Type B pancreatic cell (in vitro differentiated cells): ENCODE data around the gene GPRIN2. TPM values are rescaled to one million over a fixed set of nuclear protein-coding genes. Genes with fewer than 3 reads are reported as not detected.

ENCODE experiments used
- DNase-seq: peaks from one replicate; pipeline ENCODE4 v3.0.0; 2021; ENCODE audit warnings: mixed read lengths; ENCODE audit not compliant: unreplicated experiment; ENCODE audit errors: extremely low spot score
- H3K27ac Mint-ChIP-seq: 2 replicates; pipeline ENCODE4 v1.8.0; 2021; ENCODE audit warnings: mild to moderate bottlenecking, mixed read lengths
- H3K27me3 Mint-ChIP-seq: 2 replicates; pipeline ENCODE4 v1.8.0; 2021; ENCODE audit warnings: mixed read lengths
- H3K36me3 Mint-ChIP-seq: 2 replicates; pipeline ENCODE4 v1.8.0; 2021; ENCODE audit warnings: mixed read lengths
- H3K4me1 Mint-ChIP-seq: one replicate; pipeline ENCODE4 v1.8.0; 2021; ENCODE audit warnings: mixed read lengths; ENCODE audit not compliant: unreplicated experiment
- H3K4me3 Mint-ChIP-seq: 2 replicates; pipeline ENCODE4 v1.8.0; 2021; ENCODE audit warnings: mild to moderate bottlenecking, mixed read lengths
- H3K9me3 Mint-ChIP-seq: 2 replicates; pipeline ENCODE4 v1.8.0; 2021; ENCODE audit warnings: mixed read lengths
- total RNA-seq: library from RNA; stranded (reverse); gene quantifications from 2 replicates; pipeline ENCODE4 v1.2.1, GENCODE V29; 2021; ENCODE audit warnings: low replicate concordance
- TF ChIP-seq, protein P1 (sequence below): fragments of 200-600 bp; sonication (generic); conservative IDR thresholded peaks from 2 replicates; pipeline ENCODE4 v1.5.0; 2021; ENCODE audit warnings: antibody characterized with exemption, mild to moderate bottlenecking

GPRIN2 gene
- total RNA-seq, 1 donor from 2014 or later = 7.0 TPM

GRCh38 chr10:46546591-46547540 is 9.6 kb downstream of the GPRIN2 start:
- peaks cover 4% of the 10 kb centered on the region for H3K4me1 Mint-ChIP-seq
- no peaks in the 10 kb centered on the region for H3K9me3 Mint-ChIP-seq
- no peak overlapping the region for H3K4me3 Mint-ChIP-seq
- TF ChIP-seq, protein P1, sequence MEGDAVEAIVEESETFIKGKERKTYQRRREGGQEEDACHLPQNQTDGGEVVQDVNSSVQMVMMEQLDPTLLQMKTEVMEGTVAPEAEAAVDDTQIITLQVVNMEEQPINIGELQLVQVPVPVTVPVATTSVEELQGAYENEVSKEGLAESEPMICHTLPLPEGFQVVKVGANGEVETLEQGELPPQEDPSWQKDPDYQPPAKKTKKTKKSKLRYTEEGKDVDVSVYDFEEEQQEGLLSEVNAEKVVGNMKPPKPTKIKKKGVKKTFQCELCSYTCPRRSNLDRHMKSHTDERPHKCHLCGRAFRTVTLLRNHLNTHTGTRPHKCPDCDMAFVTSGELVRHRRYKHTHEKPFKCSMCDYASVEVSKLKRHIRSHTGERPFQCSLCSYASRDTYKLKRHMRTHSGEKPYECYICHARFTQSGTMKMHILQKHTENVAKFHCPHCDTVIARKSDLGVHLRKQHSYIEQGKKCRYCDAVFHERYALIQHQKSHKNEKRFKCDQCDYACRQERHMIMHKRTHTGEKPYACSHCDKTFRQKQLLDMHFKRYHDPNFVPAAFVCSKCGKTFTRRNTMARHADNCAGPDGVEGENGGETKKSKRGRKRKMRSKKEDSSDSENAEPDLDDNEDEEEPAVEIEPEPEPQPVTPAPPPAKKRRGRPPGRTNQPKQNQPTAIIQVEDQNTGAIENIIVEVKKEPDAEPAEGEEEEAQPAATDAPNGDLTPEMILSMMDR = no peak
- H3K27ac Mint-ChIP-seq = no peak overlapping the region
- peaks cover 19% of the 10 kb centered on the region for H3K27me3 Mint-ChIP-seq
- no peaks in the 10 kb centered on the region for H3K36me3 Mint-ChIP-seq
- DNase-seq = peak; percentile 64

DNA sequence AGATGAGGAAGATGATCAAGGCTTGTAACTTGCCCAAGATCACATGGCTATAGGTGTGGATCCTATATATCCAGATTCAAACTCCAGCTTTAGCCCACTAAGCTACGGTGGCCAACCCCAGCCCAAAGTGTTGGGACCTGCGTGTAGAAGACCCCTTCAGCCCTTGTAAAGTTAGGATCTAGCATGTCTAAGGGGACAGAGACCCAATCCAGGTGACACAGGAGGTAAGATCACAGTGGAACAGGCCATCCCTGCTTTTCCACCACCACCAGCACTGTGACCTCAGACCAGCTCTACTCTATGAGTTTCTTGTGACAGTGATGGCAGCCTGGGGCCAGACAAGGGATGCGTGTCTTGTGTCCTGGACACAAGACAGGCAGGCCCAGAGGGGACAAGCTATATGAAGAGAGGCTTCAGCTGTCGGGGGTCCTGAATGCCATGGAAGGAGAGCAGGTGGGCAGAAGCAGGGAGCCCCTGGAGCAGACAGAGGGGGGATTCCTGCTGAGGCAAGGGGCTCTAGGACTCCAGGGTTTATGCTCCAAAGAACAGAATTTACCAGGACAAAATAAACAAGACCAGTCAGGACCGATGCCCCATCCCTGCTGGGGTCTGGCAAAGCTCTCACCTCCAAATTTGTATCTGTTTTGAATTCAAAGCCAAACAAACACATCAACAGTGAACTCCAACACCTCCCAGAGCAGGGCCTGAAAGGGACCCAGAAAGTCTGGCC is 10.4 kb downstream of the GPRIN2 start:
- TF ChIP-seq, protein P1 = no peak
- H3K4me3 Mint-ChIP-seq = no peak overlapping the region
- no peaks in the 10 kb centered on the region for H3K36me3 Mint-ChIP-seq
- peaks cover 4% of the 10 kb centered on the region for H3K4me1 Mint-ChIP-seq
- H3K9me3 Mint-ChIP-seq = no peaks in the 10 kb centered on the region
- H3K27ac Mint-ChIP-seq = no peak overlapping the region
- DNase-seq = peak; percentile 67
- peaks cover 19% of the 10 kb centered on the region for H3K27me3 Mint-ChIP-seq

GRCh38 chr10:46544989-46545791 is 11.3 kb downstream of the GPRIN2 start:
- peak; percentile 66 for DNase-seq
- no peaks in the 10 kb centered on the region for H3K9me3 Mint-ChIP-seq
- TF ChIP-seq, protein P1 = peak; percentile 44
- H3K27ac Mint-ChIP-seq = peak overlapping the region; percentile 46
- peaks cover 10% of the 10 kb centered on the region for H3K4me1 Mint-ChIP-seq
- H3K36me3 Mint-ChIP-seq = peaks cover 3% of the 10 kb centered on the region
- H3K27me3 Mint-ChIP-seq = peaks cover 25% of the 10 kb centered on the region
- no peak overlapping the region for H3K4me3 Mint-ChIP-seq

DNA sequence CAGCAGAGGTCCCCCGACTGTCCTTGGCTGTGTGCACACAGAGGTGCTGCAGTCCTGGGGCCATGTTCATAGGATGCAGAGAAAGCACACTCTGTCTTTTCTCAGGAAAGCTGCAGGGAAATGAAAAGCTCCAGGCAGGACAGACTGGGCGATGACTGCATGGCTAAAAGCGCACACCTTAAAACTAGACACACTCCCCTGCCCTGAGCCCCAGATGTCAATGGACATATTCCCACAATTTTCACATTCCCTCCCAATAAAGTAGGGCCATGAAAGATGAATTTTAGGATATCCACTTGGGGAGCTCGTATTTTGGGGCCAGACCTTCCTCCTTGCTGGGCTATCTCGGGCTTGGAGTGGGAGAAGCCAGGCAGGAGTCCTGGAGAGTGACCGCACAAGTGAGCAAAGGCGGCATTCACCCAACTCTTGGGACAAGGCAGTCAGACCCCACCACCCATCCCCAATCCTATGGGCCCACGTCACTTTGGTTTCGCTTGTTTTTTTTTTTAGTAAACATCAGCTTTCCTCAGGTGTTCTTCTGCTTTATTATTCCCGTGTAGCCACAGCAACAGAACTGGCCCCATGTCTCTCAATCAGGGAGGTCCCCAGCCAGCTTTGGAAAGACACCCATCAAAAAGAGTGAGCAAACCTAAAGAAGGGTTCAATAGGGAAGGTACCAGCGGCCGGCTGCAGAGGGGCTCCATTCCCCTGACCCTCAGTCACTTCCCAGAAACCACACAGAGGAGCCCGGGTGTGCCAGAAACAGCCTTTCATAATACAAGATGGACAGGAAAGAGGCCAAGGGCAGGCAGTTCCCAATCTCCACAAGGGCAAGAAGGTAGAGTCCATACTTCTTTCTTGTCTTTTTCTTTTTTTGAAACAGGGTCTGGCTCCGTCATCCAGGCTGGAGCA is 12.7 kb downstream of the GPRIN2 start:
- peaks cover 15% of the 10 kb centered on the region for H3K4me1 Mint-ChIP-seq
- H3K27ac Mint-ChIP-seq = peak overlapping the region; percentile 46
- peaks cover 3% of the 10 kb centered on the region for H3K36me3 Mint-ChIP-seq
- TF ChIP-seq, protein P1 = no peak
- H3K4me3 Mint-ChIP-seq = no peak overlapping the region
- peaks cover 32% of the 10 kb centered on the region for H3K27me3 Mint-ChIP-seq
- DNase-seq = peak; percentile 65
- no peaks in the 10 kb centered on the region for H3K9me3 Mint-ChIP-seq
